CD14-positive monocyte (primary cell): ENCODE data around the gene SHE. TPM values are rescaled to one million over a fixed set of nuclear protein-coding genes. Genes with fewer than 3 reads are reported as not detected.
A peak's percentile ranks its signal among the peaks of the same experiment; 100 is the strongest.

Experiments used
- DNase-seq, 3 donors: peaks; one replicate each; pipeline ENCODE4 v3.0.0-alpha.2; 2011 to 2022
- H2AFZ ChIP-seq: 2 replicates; pipeline ENCODE4 v1.6.0; 2012; ENCODE audit warnings: mild to moderate bottlenecking, low read depth, low read length, inconsistent platforms; ENCODE audit not compliant: insufficient read depth, poor library complexity, severe bottlenecking
- H3K27ac ChIP-seq, 2 donors: 1 replicate in 1 of 2; 2 replicates in 1 of 2; pipeline ENCODE4 v1.5.1; 2012 to 2013; ENCODE audit warnings: low read length in 2 of 2, control low read depth in 1 of 2, inconsistent platforms in 1 of 2, low read depth in 1 of 2, mild to moderate bottlenecking in 1 of 2
- H3K27me3 ChIP-seq, 2 donors: one replicate each; pipeline versions ENCODE4 v1.6.0 to v1.6.1; 2011 to 2013; ENCODE audit warnings: low read length in 2 of 2; ENCODE audit not compliant: control insufficient read depth in 2 of 2, insufficient read depth in 2 of 2
- H3K36me3 ChIP-seq, 2 donors: replicated peaks in 1 of 2; 1 replicate in 1 of 2; 2 replicates in 1 of 2; pipeline versions ENCODE4 v1.5.1 to v1.6.1; 2012 to 2013; ENCODE audit warnings: low read length in 2 of 2, control low read depth in 1 of 2, inconsistent platforms in 1 of 2, mild to moderate bottlenecking in 1 of 2; ENCODE audit not compliant: insufficient read depth in 2 of 2, control insufficient read depth in 1 of 2
- H3K4me1 ChIP-seq, 2 donors: 1 replicate in 1 of 2; 2 replicates in 1 of 2; pipeline versions ENCODE4 v1.5.1 to v1.6.1; 2012 to 2013; ENCODE audit warnings: low read length in 2 of 2, control low read depth in 1 of 2, inconsistent platforms in 1 of 2, mild to moderate bottlenecking in 1 of 2, moderate library complexity in 1 of 2; ENCODE audit not compliant: insufficient read depth in 2 of 2, control insufficient read depth in 1 of 2
- H3K4me2 ChIP-seq: replicated peaks from 2 replicates; pipeline ENCODE3; 2012; ENCODE audit warnings: low read length, moderate library complexity, mild to moderate bottlenecking; ENCODE audit not compliant: poor library complexity, severe bottlenecking; ENCODE audit errors: extremely low read depth
- H3K4me3 ChIP-seq, 3 experiments: fragments of 200-600 bp in 1 of 3; sonication (generic) in 1 of 3; replicated peaks in 1 of 3; 1 replicate in 2 of 3; 2 replicates in 1 of 3; pipeline ENCODE4 v1.5.1; 2011 to 2013; ENCODE audit warnings: low read length in 3 of 3, mild to moderate bottlenecking in 3 of 3, control low read depth in 2 of 3, low read depth in 2 of 3, inconsistent platforms in 1 of 3, moderate library complexity in 1 of 3
- H3K79me2 ChIP-seq: 2 replicates; pipeline ENCODE4 v1.6.0; 2012; ENCODE audit warnings: mild to moderate bottlenecking, control low read depth, inconsistent platforms, low read length, moderate library complexity; ENCODE audit not compliant: insufficient read depth
- H3K9ac ChIP-seq: 2 replicates; pipeline ENCODE4 v1.6.0; 2017; ENCODE audit warnings: low read length, mild to moderate bottlenecking; ENCODE audit not compliant: insufficient read depth, poor library complexity, severe bottlenecking
- H3K9me3 ChIP-seq, 2 donors: replicated peaks in 1 of 2; 1 replicate in 1 of 2; 2 replicates in 1 of 2; pipeline versions ENCODE4 v1.5.1 to v1.6.1; 2012 to 2013; ENCODE audit warnings: low read length in 2 of 2, control low read depth in 1 of 2; ENCODE audit not compliant: control insufficient read depth in 1 of 2, insufficient read depth in 1 of 2
- H4K20me1 ChIP-seq: 2 replicates; pipeline ENCODE4 v1.6.0; 2012; ENCODE audit warnings: mild to moderate bottlenecking, low read length, control low read depth, moderate library complexity; ENCODE audit not compliant: insufficient read depth
- H3K27ac Mint-ChIP-seq, 7 donors: one replicate each; pipeline ENCODE4 v1.8.0; 2020; ENCODE audit warnings: mild to moderate bottlenecking in 7 of 7, mixed read lengths in 7 of 7, moderate library complexity in 6 of 7, inconsistent platforms in 2 of 7
- H3K27me3 Mint-ChIP-seq, 3 donors: one replicate each; pipeline ENCODE4 v1.8.0; 2021 to 2022; ENCODE audit warnings: low read depth in 3 of 3, mild to moderate bottlenecking in 3 of 3, mixed read lengths in 3 of 3, moderate library complexity in 3 of 3, inconsistent platforms in 1 of 3
- H3K36me3 Mint-ChIP-seq, 2 donors: one replicate each; pipeline ENCODE4 v1.8.0; 2020; ENCODE audit warnings: mixed read lengths in 2 of 2, inconsistent platforms in 1 of 2, mild to moderate bottlenecking in 1 of 2
- H3K4me1 Mint-ChIP-seq: one replicate; pipeline ENCODE4 v1.8.0; 2020; ENCODE audit warnings: mild to moderate bottlenecking, mixed read lengths
- H3K4me3 Mint-ChIP-seq, 2 donors: one replicate each; pipeline ENCODE4 v1.8.0; 2020; ENCODE audit warnings: mild to moderate bottlenecking in 2 of 2, mixed read lengths in 2 of 2, moderate library complexity in 1 of 2
- H3K9me3 Mint-ChIP-seq, 7 donors: one replicate each; pipeline ENCODE4 v1.8.0; 2020 to 2022; ENCODE audit warnings: mixed read lengths in 7 of 7, mild to moderate bottlenecking in 6 of 7, moderate library complexity in 6 of 7, inconsistent platforms in 2 of 7
- WGBS: methylation state at CpG from one replicate; pipeline ENCODE4 v1.1.5; 2013; ENCODE audit warnings: missing lambda C conversion rate; ENCODE audit not compliant: insufficient coverage; 5-methylcytosine and 5-hydroxymethylcytosine counted together
- intact Hi-C, 2 donors: fragments of 100-400 bp; cut with micrococcal nuclease; formaldehyde crosslinking; loops; one replicate each; pipeline versions ENCODE4 v1.15.0 to v1.15.1; 2023
- polyA plus RNA-seq, 3 donors: library from polyadenylated mRNA; depleted of rRNA in 1 of 3; unstranded in 2 of 3; stranded (reverse) in 1 of 3; fragments of 300-500 nt in 2 of 3; fragments of >200 nt in 1 of 3; fragmentation: Illumina TruSeq in 2 of 3; gene quantifications; 1 replicate in 2 of 3; 2 replicates in 1 of 3; pipeline ENCODE4 v1.2.3, GENCODE V29; 2012 to 2021
- TF ChIP-seq, protein P1 (sequence below): fragments of 200-600 bp; IDR thresholded peaks from one replicate; pipeline ENCODE4 v1.8.0; 2022; ENCODE audit warnings: antibody characterized with exemption, mild to moderate bottlenecking

The SHE gene
- polyA plus RNA-seq, 3 donors = not detected

DNA sequence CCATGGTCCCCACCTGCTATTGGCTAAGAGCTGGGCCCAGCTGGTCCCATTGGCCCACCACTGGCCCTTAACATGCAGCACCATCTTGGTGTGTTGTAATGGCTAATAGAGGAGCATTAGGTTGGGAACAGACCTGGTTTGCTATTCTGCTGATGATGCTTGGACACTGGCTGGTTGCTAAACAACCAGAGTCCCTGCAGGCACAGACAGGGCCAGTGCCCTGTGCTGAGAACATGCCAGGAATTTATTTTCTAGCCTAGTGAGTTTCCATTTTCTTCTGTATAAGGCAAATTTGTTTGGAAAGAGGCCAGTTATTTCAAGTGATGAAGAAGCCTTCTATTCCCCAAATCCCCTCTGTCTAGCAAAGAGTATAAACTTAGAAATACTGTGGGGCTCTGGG lies 43.1 kb downstream of the SHE start:
- DNase-seq = no peak
- H3K27ac Mint-ChIP-seq = peak overlapping the region in 5 of 7 donors; percentile 4 to 69 (median 32)
- peaks cover 48 to 59% of the 10 kb centered on the region in 2 donors for H3K36me3 ChIP-seq
- H3K9me3 Mint-ChIP-seq = no peaks in the 10 kb centered on the region
- peak overlapping the region in 1 of 2 donors; percentile 52 for H3K27ac ChIP-seq
- peaks cover 50 to 57% of the 10 kb centered on the region in 2 donors for H3K4me1 ChIP-seq
- no peak overlapping the region for H3K4me3 ChIP-seq
- H3K9ac ChIP-seq = no peak overlapping the region
- intact Hi-C loops = loop anchor here in 1 of 2 donors (5.0 kb wide), 1 partner anchor 52 kb away; the partner anchor contains the start of gene IL6R
- H3K4me3 Mint-ChIP-seq = no peak overlapping the region
- H3K27me3 ChIP-seq = no peaks in the 10 kb centered on the region
- no peaks in the 10 kb centered on the region for H3K9me3 ChIP-seq
- TF ChIP-seq, protein P1, sequence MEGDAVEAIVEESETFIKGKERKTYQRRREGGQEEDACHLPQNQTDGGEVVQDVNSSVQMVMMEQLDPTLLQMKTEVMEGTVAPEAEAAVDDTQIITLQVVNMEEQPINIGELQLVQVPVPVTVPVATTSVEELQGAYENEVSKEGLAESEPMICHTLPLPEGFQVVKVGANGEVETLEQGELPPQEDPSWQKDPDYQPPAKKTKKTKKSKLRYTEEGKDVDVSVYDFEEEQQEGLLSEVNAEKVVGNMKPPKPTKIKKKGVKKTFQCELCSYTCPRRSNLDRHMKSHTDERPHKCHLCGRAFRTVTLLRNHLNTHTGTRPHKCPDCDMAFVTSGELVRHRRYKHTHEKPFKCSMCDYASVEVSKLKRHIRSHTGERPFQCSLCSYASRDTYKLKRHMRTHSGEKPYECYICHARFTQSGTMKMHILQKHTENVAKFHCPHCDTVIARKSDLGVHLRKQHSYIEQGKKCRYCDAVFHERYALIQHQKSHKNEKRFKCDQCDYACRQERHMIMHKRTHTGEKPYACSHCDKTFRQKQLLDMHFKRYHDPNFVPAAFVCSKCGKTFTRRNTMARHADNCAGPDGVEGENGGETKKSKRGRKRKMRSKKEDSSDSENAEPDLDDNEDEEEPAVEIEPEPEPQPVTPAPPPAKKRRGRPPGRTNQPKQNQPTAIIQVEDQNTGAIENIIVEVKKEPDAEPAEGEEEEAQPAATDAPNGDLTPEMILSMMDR = no peak
- H2AFZ ChIP-seq = no peak overlapping the region
- peaks cover 52% of the 10 kb centered on the region for H3K4me1 Mint-ChIP-seq
- peaks cover 68 to 76% of the 10 kb centered on the region in 2 donors for H3K36me3 Mint-ChIP-seq
- H3K79me2 ChIP-seq = peaks cover 40% of the 10 kb centered on the region
- no peak overlapping the region for H3K4me2 ChIP-seq
- peaks cover 22% of the 10 kb centered on the region for H4K20me1 ChIP-seq
- no peaks in the 10 kb centered on the region for H3K27me3 Mint-ChIP-seq

DNA sequence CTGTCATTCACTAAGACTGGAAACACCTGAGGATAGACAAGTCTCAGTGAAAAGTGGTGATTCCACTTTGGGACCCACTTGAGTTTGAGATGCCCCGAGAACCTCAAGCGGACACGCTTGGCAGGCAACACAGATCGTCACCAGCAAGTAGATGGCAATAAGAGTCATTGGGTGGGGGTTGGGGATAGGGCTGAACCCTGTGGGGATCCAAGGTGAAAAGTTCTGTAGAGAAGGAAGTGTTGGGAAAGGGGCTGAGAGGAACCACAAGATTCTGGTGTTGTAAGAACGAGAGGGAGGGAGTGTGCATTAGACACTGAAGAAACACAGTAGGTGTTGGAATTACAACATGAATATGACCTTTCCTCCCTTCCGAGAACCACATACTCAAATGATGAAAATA lies 45.6 kb downstream of the SHE start:
- H3K27me3 ChIP-seq = no peaks in the 10 kb centered on the region
- H3K36me3 ChIP-seq = peaks cover 50 to 71% of the 10 kb centered on the region in 2 donors
- peak; percentile 87 to 93 (median 89) for DNase-seq
- Mint-ChIP-seq H3K4me1 (peaks cover 57% of the 10 kb centered on the region), H3K27ac (peak overlapping the region; percentile 95 to 99 (median 98)), H3K9me3 (peaks cover 0 to 2% (median 0%) of the 10 kb centered on the region in 7 donors), H3K27me3 (no peaks in the 10 kb centered on the region), H3K4me3 (peak overlapping the region; percentile 60 to 77), H3K36me3 (peaks cover 73 to 88% of the 10 kb centered on the region in 2 donors)
- intact Hi-C loops = loop anchor here (2.0 to 5.0 kb wide), 4 partner anchors 16 to 52 kb away; partner anchors contain the start of gene IL6R (in 2 of the 2)
- peak overlapping the region; percentile 87 to 91 for H3K27ac ChIP-seq
- peak overlapping the region; percentile 45 for H3K9ac ChIP-seq
- H3K4me3 ChIP-seq = peak overlapping the region in 1 of 3 experiments; percentile 32
- no peaks in the 10 kb centered on the region for H3K9me3 ChIP-seq
- 8% methylated on average over 4 of the region's 6 CpGs for WGBS
- H3K4me2 ChIP-seq = peak overlapping the region; percentile 35
- H4K20me1 ChIP-seq = peaks cover 18% of the 10 kb centered on the region
- TF ChIP-seq, protein P1 = no peak
- H2AFZ ChIP-seq = no peak overlapping the region
- H3K4me1 ChIP-seq = peaks cover 58 to 63% of the 10 kb centered on the region in 2 donors
- peaks cover 50% of the 10 kb centered on the region for H3K79me2 ChIP-seq
